HEK293T (cell line): ENCODE measurements around the gene IFNL1.

Experiments
- CTCF ChIA-PET: fragments of 350-600 bp; formaldehyde crosslinking; extraction: SDS; loops from one replicate; lab custom pipeline; 2021; ENCODE audit warnings: antibody characterized with exemption, inconsistent platforms; lab: Yijun Ruan, JAX
- POLR2A ChIA-PET: fragments of 350-600 bp; formaldehyde crosslinking; extraction: SDS; loops from one replicate; lab custom pipeline; 2020; ENCODE audit warnings: antibody characterized with exemption, inconsistent platforms; lab: Yijun Ruan, JAX
- DNase-seq: peaks from one replicate; pipeline ENCODE4 v3.0.0; 2012; ENCODE audit warnings: mixed read lengths; ENCODE audit errors: extremely low spot score
- ARNT ChIP-seq: fragments of 450-650 bp; IDR thresholded peaks from 2 replicates; pipeline ENCODE4 v1.6.1; 2017; ENCODE audit warnings: mild to moderate bottlenecking
- BHLHE40 ChIP-seq: fragments of 450-650 bp; IDR thresholded peaks from 2 replicates; pipeline ENCODE4 v1.6.1; 2016; ENCODE audit warnings: mild to moderate bottlenecking, moderate library complexity, borderline replicate concordance
- CTBP1 ChIP-seq: fragments of 450-650 bp; IDR thresholded peaks from 2 replicates; pipeline ENCODE4 v1.6.1; 2016; ENCODE audit warnings: borderline replicate concordance
- ELF4 ChIP-seq: fragments of 450-650 bp; IDR thresholded peaks from 2 replicates; pipeline ENCODE4 v1.6.1; 2017; ENCODE audit warnings: antibody characterized with exemption
- FOXA1 ChIP-seq: fragments of 450-650 bp; IDR thresholded peaks from 2 replicates; pipeline ENCODE4 v1.6.1; 2016; ENCODE audit warnings: mild to moderate bottlenecking
- FOXK2 ChIP-seq: fragments of 450-650 bp; IDR thresholded peaks from 2 replicates; pipeline ENCODE4 v1.6.1; 2016; ENCODE audit warnings: mild to moderate bottlenecking
- FOXM1 ChIP-seq: fragments of 450-650 bp; IDR thresholded peaks from 2 replicates; pipeline ENCODE4 v1.6.1; 2017; ENCODE audit warnings: mild to moderate bottlenecking, borderline replicate concordance
- HDGF ChIP-seq: fragments of 450-650 bp; IDR thresholded peaks from 2 replicates; pipeline ENCODE4 v1.6.1; 2017; ENCODE audit warnings: antibody characterized with exemption, borderline replicate concordance
- L3MBTL2 ChIP-seq: fragments of 450-650 bp; conservative IDR thresholded peaks from 2 replicates; pipeline ENCODE4 v1.6.1; 2016; ENCODE audit warnings: mild to moderate bottlenecking
- LEF1 ChIP-seq: fragments of 450-650 bp; IDR thresholded peaks from 2 replicates; pipeline ENCODE4 v1.6.1; 2017; ENCODE audit warnings: mild to moderate bottlenecking, borderline replicate concordance
- NFRKB ChIP-seq: fragments of 450-650 bp; IDR thresholded peaks from 2 replicates; pipeline ENCODE4 v1.6.1; 2016; ENCODE audit warnings: mild to moderate bottlenecking, moderate library complexity
- PKNOX1 ChIP-seq: fragments of 450-650 bp; IDR thresholded peaks from 2 replicates; pipeline ENCODE4 v1.6.1; 2016
- SP1 ChIP-seq: fragments of 450-650 bp; IDR thresholded peaks from 2 replicates; pipeline ENCODE4 v1.6.1; 2017
- SUZ12 ChIP-seq: fragments of 450-650 bp; IDR thresholded peaks from 2 replicates; pipeline ENCODE4 v1.6.1; 2016; ENCODE audit warnings: mild to moderate bottlenecking
- TARDBP ChIP-seq: fragments of 450-650 bp; IDR thresholded peaks from 2 replicates; pipeline ENCODE4 v1.6.1; 2016
- ZNF384 ChIP-seq: fragments of 450-650 bp; IDR thresholded peaks from 2 replicates; pipeline ENCODE4 v1.6.1; 2016

The IFNL1 gene

GRCh38 chr19:39251081-39251480 lies 45.1 kb upstream of the IFNL1 start:
- ChIA-PET POLR2A (no interaction called here), CTCF (no interaction called here)
- TF ChIP-seq FOXK2 (no peak), SUZ12 (no peak), FOXA1 (no peak), SP1 (no peak), TARDBP (no peak), BHLHE40 (no peak), L3MBTL2 (no peak), NFRKB (no peak)
- DNase-seq: no peak

- no peak for DNase-seq
- CTCF ChIA-PET: no interaction called here
- TF ChIP-seq FOXM1: no peak
- no peak for TF ChIP-seq FOXA1
- no peak for TF ChIP-seq LEF1
- TF ChIP-seq SUZ12: no peak
- no peak for TF ChIP-seq PKNOX1
- no peak for TF ChIP-seq ELF4
- no peak for TF ChIP-seq FOXK2
- POLR2A ChIA-PET: no interaction called here
These were observed 44.4 kb upstream of the IFNL1 start for GRCh38 chr19:39251846-39252245.

GRCh38 chr19:39252458-39252857 lies 43.7 kb upstream of the IFNL1 start:
- CTCF ChIA-PET: no interaction called here
- DNase-seq: no peak
- TF ChIP-seq SUZ12 (no peak), NFRKB (no peak), FOXM1 (no peak), SP1 (no peak), CTBP1 (no peak), BHLHE40 (no peak)
- POLR2A ChIA-PET: no interaction called here

- POLR2A ChIA-PET: no interaction called here
- no peak for TF ChIP-seq TARDBP
- CTCF ChIA-PET: no interaction called here
- no peak for DNase-seq
These were observed 42.6 kb upstream of the IFNL1 start for GRCh38 chr19:39253374-39254149.

- no peak for TF ChIP-seq ELF4
- TF ChIP-seq PKNOX1: no peak
- TF ChIP-seq TARDBP: no peak
- TF ChIP-seq HDGF: no peak
- ChIA-PET CTCF (interaction anchor here (0.7 kb wide), 1 partner anchor 515 kb away, joined by 3 read pairs; no protein-coding TSS in a partner anchor), POLR2A (no interaction called here)
- no peak for DNase-seq
These were observed 41.5 kb upstream of the IFNL1 start for GRCh38 chr19:39254531-39255345.

- TF ChIP-seq L3MBTL2 (no peak), FOXA1 (no peak), ZNF384 (no peak), ELF4 (no peak), TARDBP (no peak), BHLHE40 (no peak), PKNOX1 (no peak), HDGF (no peak), NFRKB (no peak), CTBP1 (no peak), ARNT (no peak), SUZ12 (no peak), SP1 (no peak), FOXK2 (no peak), FOXM1 (no peak)
- DNase-seq: no peak
- ChIA-PET CTCF (no interaction called here), POLR2A (no interaction called here)
These were observed 39.0 kb upstream of the IFNL1 start for GRCh38 chr19:39257227-39257626.

GRCh38 chr19:39261704-39262103 lies 34.5 kb upstream of the IFNL1 start:
- no peak for DNase-seq
- ChIA-PET POLR2A (interaction anchor here (0.9 kb wide), 1 partner anchor 80 kb away, joined by 3 read pairs; the partner anchor contains the start of gene SAMD4B), CTCF (interaction anchor here (0.6 kb wide), 1 partner anchor 101 kb away, joined by 5 read pairs; no protein-coding TSS in a partner anchor)
- TF ChIP-seq SUZ12: no peak
- no peak for TF ChIP-seq TARDBP
- TF ChIP-seq ZNF384: no peak
- TF ChIP-seq ELF4: no peak
- no peak for TF ChIP-seq SP1
- no peak for TF ChIP-seq PKNOX1
- no peak for TF ChIP-seq NFRKB
- TF ChIP-seq BHLHE40: no peak
- no peak for TF ChIP-seq L3MBTL2
- no peak for TF ChIP-seq HDGF
- TF ChIP-seq LEF1: no peak
